ENCODE measurements around the gene NKD2.

NKD2 gene

GRCh38 chr5:1086871-1087270 lies 78.3 kb downstream of the NKD2 start:
- H4K20me1 ChIP-seq (ENCODE audit: low read depth, low read length), result no peaks in the 10 kb centered on the region
- no peak overlapping the region for H3K4me2 ChIP-seq (ENCODE audit: low read depth, low read length, poor library complexity, severe bottlenecking)
- TF ChIP-seq CTCF (IDR thresholded peaks at IDR 0.05; ENCODE audit: insufficient read depth, low read length, poor library complexity, severe bottlenecking), result no peak
- no peak for TF ChIP-seq EZH2phosphoT487 (conservative IDR thresholded peaks at IDR 0.05; ENCODE audit: low read length)
- no peak overlapping the region for H3K4me3 ChIP-seq (ENCODE audit: insufficient read depth, low read length, poor library complexity, severe bottlenecking)
- no peak overlapping the region for H3K27ac ChIP-seq (ENCODE audit: low read depth, low read length)
- H3K9me3 ChIP-seq (ENCODE audit: insufficient read depth, low read length), result no peaks in the 10 kb centered on the region
- H3K9ac ChIP-seq (ENCODE audit: low read length), result no peak overlapping the region
- H3K36me3 ChIP-seq (ENCODE audit: low read length), result no peaks in the 10 kb centered on the region
- H3F3A ChIP-seq (ENCODE audit: insufficient read depth), result no peaks in the 10 kb centered on the region
- no peaks in the 10 kb centered on the region for H3K27me3 ChIP-seq (ENCODE audit: low read length)
- no peaks in the 10 kb centered on the region for H3K79me2 ChIP-seq (ENCODE audit: insufficient read depth, low read length)
- no peak overlapping the region for H2AFZ ChIP-seq (ENCODE audit: low read depth, low read length, severe bottlenecking)
- no peaks in the 10 kb centered on the region for H3K9me2 ChIP-seq (replicated peaks; ENCODE audit: insufficient read depth, low read length)

GRCh38 chr5:1087428-1087827 lies 78.8 kb downstream of the NKD2 start:
- no peak overlapping the region for H3K9ac ChIP-seq (ENCODE audit: low read length)
- H3K79me2 ChIP-seq (ENCODE audit: insufficient read depth, low read length), result no peaks in the 10 kb centered on the region
- H3K27me3 ChIP-seq (ENCODE audit: low read length), result no peaks in the 10 kb centered on the region
- H3F3A ChIP-seq (ENCODE audit: insufficient read depth), result no peaks in the 10 kb centered on the region
- no peaks in the 10 kb centered on the region for H3K36me3 ChIP-seq (ENCODE audit: low read length)
- H3K9me3 ChIP-seq (ENCODE audit: insufficient read depth, low read length), result no peaks in the 10 kb centered on the region
- no peak overlapping the region for H3K4me3 ChIP-seq (ENCODE audit: insufficient read depth, low read length, poor library complexity, severe bottlenecking)
- no peaks in the 10 kb centered on the region for H4K20me1 ChIP-seq (ENCODE audit: low read depth, low read length)
- H2AFZ ChIP-seq (ENCODE audit: low read depth, low read length, severe bottlenecking), result no peak overlapping the region
- no peak overlapping the region for H3K27ac ChIP-seq (ENCODE audit: low read depth, low read length)
- H3K9me2 ChIP-seq (replicated peaks; ENCODE audit: insufficient read depth, low read length), result no peaks in the 10 kb centered on the region
- TF ChIP-seq CTCF (IDR thresholded peaks at IDR 0.05; ENCODE audit: insufficient read depth, low read length, poor library complexity, severe bottlenecking) (no peak), EZH2phosphoT487 (conservative IDR thresholded peaks at IDR 0.05; ENCODE audit: low read length) (no peak)
- H3K4me2 ChIP-seq (ENCODE audit: low read depth, low read length, poor library complexity, severe bottlenecking), result no peak overlapping the region

GRCh38 chr5:1088031-1088430 lies 79.4 kb downstream of the NKD2 start:
- H3K27ac ChIP-seq (ENCODE audit: low read depth, low read length), result no peak overlapping the region
- H3K9me2 ChIP-seq (replicated peaks; ENCODE audit: insufficient read depth, low read length), result no peaks in the 10 kb centered on the region
- H4K20me1 ChIP-seq (ENCODE audit: low read depth, low read length), result no peaks in the 10 kb centered on the region
- no peak overlapping the region for H3K4me3 ChIP-seq (ENCODE audit: insufficient read depth, low read length, poor library complexity, severe bottlenecking)
- H2AFZ ChIP-seq (ENCODE audit: low read depth, low read length, severe bottlenecking), result no peak overlapping the region
- TF ChIP-seq EZH2phosphoT487 (conservative IDR thresholded peaks at IDR 0.05; ENCODE audit: low read length) (no peak), CTCF (IDR thresholded peaks at IDR 0.05; ENCODE audit: insufficient read depth, low read length, poor library complexity, severe bottlenecking) (no peak)
- H3K27me3 ChIP-seq (ENCODE audit: low read length), result no peaks in the 10 kb centered on the region
- no peaks in the 10 kb centered on the region for H3K36me3 ChIP-seq (ENCODE audit: low read length)
- no peak overlapping the region for H3K9ac ChIP-seq (ENCODE audit: low read length)
- no peaks in the 10 kb centered on the region for H3F3A ChIP-seq (ENCODE audit: insufficient read depth)
- H3K9me3 ChIP-seq (ENCODE audit: insufficient read depth, low read length), result no peaks in the 10 kb centered on the region
- no peak overlapping the region for H3K4me2 ChIP-seq (ENCODE audit: low read depth, low read length, poor library complexity, severe bottlenecking)
- no peaks in the 10 kb centered on the region for H3K79me2 ChIP-seq (ENCODE audit: insufficient read depth, low read length)
